ENCODE measurements around the gene ENTPD2. TPM values are rescaled to one million over a fixed set of nuclear protein-coding genes. Genes with fewer than 3 reads are reported as not detected.

Gene ENTPD2
- total RNA-seq = 8.0 TPM

- DNase-seq = no peak
Observed at GRCh38 chr9:137053944-137054931, at the start of gene ENTPD2. TSS of gene ENTPD2 (minus strand) at chr9:137054061. CDS start at chr9:137053997, 64 bp downstream.

GRCh38 chr9:137103206-137103999 lies 49.5 kb upstream of the ENTPD2 start:
- DNase-seq = no peak

GRCh38 chr9:137099231-137099630 lies 45.4 kb upstream of the ENTPD2 start:
- DNase-seq = no peak

GRCh38 chr9:137097761-137098462 lies 44.1 kb upstream of the ENTPD2 start:
- no peak for DNase-seq

GRCh38 chr9:137096785-137097546 lies 43.1 kb upstream of the ENTPD2 start:
- no peak for DNase-seq

GRCh38 chr9:137095664-137096517 lies 42.0 kb upstream of the ENTPD2 start:
- DNase-seq = no peak

- no peak for DNase-seq
Observed at GRCh38 chr9:137089232-137089947, 35.5 kb upstream of the ENTPD2 start.

- no peak for DNase-seq
Observed at GRCh38 chr9:137088121-137088520, 34.3 kb upstream of the ENTPD2 start.

- no peak for DNase-seq
Observed at GRCh38 chr9:137087409-137087925, 33.6 kb upstream of the ENTPD2 start.

- DNase-seq = peak; percentile 98
Observed at GRCh38 chr9:137086531-137087408, 32.9 kb upstream of the ENTPD2 start, which contains the start of gene MAN1B1. TSS of gene MAN1B1 (plus strand) at chr9:137086985. CDS start at chr9:137087000, 15 bp downstream.

GRCh38 chr9:137085920-137086530 lies 32.2 kb upstream of the ENTPD2 start:
- DNase-seq = no peak

GRCh38 chr9:137084526-137084925 lies 30.7 kb upstream of the ENTPD2 start:
- DNase-seq = no peak

GRCh38 chr9:137083394-137084004 lies 29.6 kb upstream of the ENTPD2 start:
- DNase-seq = no peak

- no peak for DNase-seq
Observed at GRCh38 chr9:137082925-137083290, 29.0 kb upstream of the ENTPD2 start.

- DNase-seq = no peak
Observed at GRCh38 chr9:137082222-137082924, 28.5 kb upstream of the ENTPD2 start.

GRCh38 chr9:137080260-137081122 lies 26.6 kb upstream of the ENTPD2 start:
- DNase-seq = no peak

All from skin of body (tissue), 2 donors.